ENCODE data around the gene RAPGEF4.

RAPGEF4 gene

GRCh38 chr2:173064151-173064805 lies 328.6 kb downstream of the RAPGEF4 start:
- no peaks in the 10 kb centered on the region for H3K79me2 ChIP-seq (ENCODE audit: insufficient read depth, low read length)
- no peak overlapping the region for H3K27ac ChIP-seq (ENCODE audit: low read length)
- no peaks in the 10 kb centered on the region for H4K20me1 ChIP-seq (ENCODE audit: insufficient read depth, low read length)
- ATAC-seq (ENCODE audit: insufficient read depth, low read depth) (no peak), DNase-seq (no peak)
- no peak overlapping the region for H3K4me3 ChIP-seq (ENCODE audit: low read depth in 1 of 2, low read length in 2 of 2)
- no peak overlapping the region for H3K9ac ChIP-seq (ENCODE audit: low read depth, low read length)
- H3K27me3 ChIP-seq (ENCODE audit: insufficient read depth, low read length, poor library complexity) = peaks cover 6% of the 10 kb centered on the region
- no peak overlapping the region for H2AFZ ChIP-seq (ENCODE audit: low read depth, low read length)
- no peak overlapping the region for H3K4me2 ChIP-seq (ENCODE audit: insufficient read depth, low read length)
- H3K9me3 ChIP-seq (ENCODE audit: insufficient read depth, low read length, severe bottlenecking) = no peaks in the 10 kb centered on the region
- no peaks in the 10 kb centered on the region for H3K4me1 ChIP-seq (ENCODE audit: insufficient read depth, low read length)
- H3K36me3 ChIP-seq (ENCODE audit: insufficient read depth, low read length) = no peaks in the 10 kb centered on the region
- TF ChIP-seq CTCF (IDR thresholded peaks at IDR 0.05; ENCODE audit: borderline replicate concordance, extremely low read depth, low read length, poor library complexity, severe bottlenecking) = no peak
- no peak for TF ChIP-seq EZH2 (IDR thresholded peaks at IDR 0.05; ENCODE audit: borderline replicate concordance, low read depth, low read length, severe bottlenecking)

- Histone ChIP-seq H2AFZ (ENCODE audit: low read depth, low read length) (no peak overlapping the region), H4K20me1 (ENCODE audit: insufficient read depth, low read length) (no peaks in the 10 kb centered on the region), H3K27ac (ENCODE audit: low read length) (no peak overlapping the region), H3K4me1 (ENCODE audit: insufficient read depth, low read length) (no peaks in the 10 kb centered on the region), H3K4me3 (ENCODE audit: low read depth in 1 of 2, low read length in 2 of 2) (no peak overlapping the region), H3K9me3 (ENCODE audit: insufficient read depth, low read length, severe bottlenecking) (no peaks in the 10 kb centered on the region), H3K36me3 (ENCODE audit: insufficient read depth, low read length) (no peaks in the 10 kb centered on the region), H3K4me2 (ENCODE audit: insufficient read depth, low read length) (no peak overlapping the region), H3K79me2 (ENCODE audit: insufficient read depth, low read length) (no peaks in the 10 kb centered on the region), H3K9ac (ENCODE audit: low read depth, low read length) (no peak overlapping the region), H3K27me3 (ENCODE audit: insufficient read depth, low read length, poor library complexity) (peaks cover 2% of the 10 kb centered on the region)
- no peak for ATAC-seq (ENCODE audit: insufficient read depth, low read depth)
- no peak for TF ChIP-seq CTCF (IDR thresholded peaks at IDR 0.05; ENCODE audit: borderline replicate concordance, extremely low read depth, low read length, poor library complexity, severe bottlenecking)
- no peak for DNase-seq
Measured at GRCh38 chr2:173066887-173067676, 331.4 kb downstream of the RAPGEF4 start.

GRCh38 chr2:173075056-173075780 lies 339.6 kb downstream of the RAPGEF4 start:
- Histone ChIP-seq H3K9ac (ENCODE audit: low read depth, low read length) (peak overlapping the region; percentile 83), H3K27me3 (ENCODE audit: insufficient read depth, low read length, poor library complexity) (no peaks in the 10 kb centered on the region), H2AFZ (ENCODE audit: low read depth, low read length) (peak overlapping the region; percentile 89), H3K4me1 (ENCODE audit: insufficient read depth, low read length) (peaks cover 27% of the 10 kb centered on the region), H3K27ac (ENCODE audit: low read length) (peak overlapping the region; percentile 76), H4K20me1 (ENCODE audit: insufficient read depth, low read length) (peaks cover 15% of the 10 kb centered on the region; the same call in 1 of the 2 replicates), H3K9me3 (ENCODE audit: insufficient read depth, low read length, severe bottlenecking) (no peaks in the 10 kb centered on the region), H3K36me3 (ENCODE audit: insufficient read depth, low read length) (no peaks in the 10 kb centered on the region), H3K4me2 (ENCODE audit: insufficient read depth, low read length) (peak overlapping the region; percentile 84), H3K79me2 (ENCODE audit: insufficient read depth, low read length) (peaks cover 40% of the 10 kb centered on the region), H3K4me3 (ENCODE audit: low read depth in 1 of 2, low read length in 2 of 2) (peak overlapping the region; percentile 64 to 72; a peak in 3 of 4 replicates)
- DNase-seq (no peak), ATAC-seq (ENCODE audit: insufficient read depth, low read depth) (no peak)
- TF ChIP-seq CTCF (IDR thresholded peaks at IDR 0.05; ENCODE audit: borderline replicate concordance, extremely low read depth, low read length, poor library complexity, severe bottlenecking) (no peak), EZH2 (IDR thresholded peaks at IDR 0.05; ENCODE audit: borderline replicate concordance, low read depth, low read length, severe bottlenecking) (no peak)

All from DND-41 (cell line).